Heart left ventricle (tissue), 13 donors: ENCODE measurements around the gene CACNA1E.

Source experiments
- POLR2A ChIP-seq, 2 donors: fragments of 450-650 bp; IDR thresholded peaks; one replicate each; pipeline ENCODE4 v1.6.1; 2017; ENCODE audit warnings: antibody characterized with exemption in 2 of 2, mild to moderate bottlenecking in 2 of 2, moderate library complexity in 2 of 2
- TF ChIP-seq, protein P1 (sequence below), 12 donors: fragments of 200-600 bp; sonication (generic) in 4 of 12; IDR thresholded peaks; one replicate each; pipeline versions ENCODE4 v1.5.0 to v1.8.0; 2018 to 2022; ENCODE audit warnings: antibody characterized with exemption in 12 of 12, mild to moderate bottlenecking in 5 of 12
- donor health status: ischemic (EF 13 %, LVEDD 7.1; RV severe dilation, severe dysfunction).
- donor health status: DM: no; HTN: yes; CAD: no.
- donor health status: DM: no; HTN: no; CAD: no.
- donor health status: ischemic (EF 25% LVEDD 6.9; RV normal size, moderate dysfunction).
- donor health status: ischemic (EF 25% LVEDD 5.7; RV mildly dilated, moderate dysfunction).
- donor health status: ischemic (EF 35%, LVEDD 5.7; RV mildly dilated, moderate dysfunction).
- donor health status: nonischemic (EF 11% LVEDD 7.7; RV severe dilation, severe dysfunction).
- donor health status: DM: yes; HTN: yes; CAD: no.
- donor health status: PGD.
- donor health status: ischemic (EF 29% LVEDD 5.4; RV normal size, mild dysfunction).
- donor health status: nonischemic (EF 23%, LVEDD 6.1; RV moderate dilation, normal function).

- TF ChIP-seq, protein P1, sequence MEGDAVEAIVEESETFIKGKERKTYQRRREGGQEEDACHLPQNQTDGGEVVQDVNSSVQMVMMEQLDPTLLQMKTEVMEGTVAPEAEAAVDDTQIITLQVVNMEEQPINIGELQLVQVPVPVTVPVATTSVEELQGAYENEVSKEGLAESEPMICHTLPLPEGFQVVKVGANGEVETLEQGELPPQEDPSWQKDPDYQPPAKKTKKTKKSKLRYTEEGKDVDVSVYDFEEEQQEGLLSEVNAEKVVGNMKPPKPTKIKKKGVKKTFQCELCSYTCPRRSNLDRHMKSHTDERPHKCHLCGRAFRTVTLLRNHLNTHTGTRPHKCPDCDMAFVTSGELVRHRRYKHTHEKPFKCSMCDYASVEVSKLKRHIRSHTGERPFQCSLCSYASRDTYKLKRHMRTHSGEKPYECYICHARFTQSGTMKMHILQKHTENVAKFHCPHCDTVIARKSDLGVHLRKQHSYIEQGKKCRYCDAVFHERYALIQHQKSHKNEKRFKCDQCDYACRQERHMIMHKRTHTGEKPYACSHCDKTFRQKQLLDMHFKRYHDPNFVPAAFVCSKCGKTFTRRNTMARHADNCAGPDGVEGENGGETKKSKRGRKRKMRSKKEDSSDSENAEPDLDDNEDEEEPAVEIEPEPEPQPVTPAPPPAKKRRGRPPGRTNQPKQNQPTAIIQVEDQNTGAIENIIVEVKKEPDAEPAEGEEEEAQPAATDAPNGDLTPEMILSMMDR (IDR thresholded peaks at IDR 0.05): no peak
- TF ChIP-seq POLR2A (IDR thresholded peaks at IDR 0.05): no peak
Measured at GRCh38 chr1:181557313-181557712, 74.0 kb downstream of the CACNA1E start.
